M059J (cell line): ENCODE results near the gene PLXNA1. TPM values are rescaled to one million over a fixed set of nuclear protein-coding genes. Genes with fewer than 3 reads are reported as not detected.

Experiments
- DNase-seq: peaks from one replicate; pipeline ENCODE4 v3.0.0-alpha.2; 2012; ENCODE audit warnings: low read depth
- total RNA-seq: library from RNA; depleted of rRNA; stranded (reverse); fragments of >200 nt; shearing (Covaris generic); gene quantifications from 2 replicates; pipeline ENCODE4 v1.2.3, GENCODE V29; 2014; rRNA removed

PLXNA1 gene
- 10.1 and 23.1 TPM in 2 replicates for total RNA-seq

DNA sequence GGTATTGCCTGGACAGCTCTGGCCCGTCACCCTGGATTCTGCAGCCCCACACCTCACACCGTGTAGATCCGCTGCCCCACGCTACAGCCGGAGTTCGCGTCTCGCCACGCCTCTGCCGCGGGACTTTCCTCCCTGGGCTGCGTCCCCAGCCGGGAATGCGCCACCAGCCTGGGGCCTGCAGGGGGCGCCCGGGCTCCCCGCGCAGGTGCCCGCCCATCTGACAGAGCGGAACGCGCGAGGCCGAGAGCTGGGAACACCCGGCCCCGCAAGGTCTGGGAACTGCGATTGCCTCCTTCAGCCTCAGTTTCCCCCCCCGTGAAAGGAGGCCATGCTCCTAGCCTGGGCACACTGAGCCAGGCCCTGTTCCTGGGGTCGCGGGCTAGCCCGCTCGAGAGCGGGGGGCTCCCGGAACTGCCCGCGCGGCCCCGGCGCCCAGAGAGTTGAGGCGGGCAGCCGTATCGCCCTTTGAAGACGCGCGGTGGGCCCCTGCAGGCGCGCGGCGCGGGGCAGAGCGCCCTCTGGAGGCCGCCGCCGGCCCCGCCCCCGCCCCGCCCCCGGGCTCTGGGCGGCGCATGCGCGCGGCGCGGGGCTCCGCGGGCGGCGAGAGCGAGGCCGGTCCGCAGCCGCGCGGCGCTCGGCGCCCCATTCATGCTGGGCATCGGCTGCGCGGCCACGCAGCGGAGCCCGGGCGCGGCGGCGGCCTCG, at the start of gene PLXNA1:
PLXNA1 (plus strand) TSS at position 645 of the 705 bp plus-strand sequence. CDS start 5,479 bp downstream, outside the sequence.
- peak; percentile 68 for DNase-seq

GRCh38 chr3:126934031-126934531, 48.8 kb upstream of the PLXNA1 start:
- no peak for DNase-seq

DNA sequence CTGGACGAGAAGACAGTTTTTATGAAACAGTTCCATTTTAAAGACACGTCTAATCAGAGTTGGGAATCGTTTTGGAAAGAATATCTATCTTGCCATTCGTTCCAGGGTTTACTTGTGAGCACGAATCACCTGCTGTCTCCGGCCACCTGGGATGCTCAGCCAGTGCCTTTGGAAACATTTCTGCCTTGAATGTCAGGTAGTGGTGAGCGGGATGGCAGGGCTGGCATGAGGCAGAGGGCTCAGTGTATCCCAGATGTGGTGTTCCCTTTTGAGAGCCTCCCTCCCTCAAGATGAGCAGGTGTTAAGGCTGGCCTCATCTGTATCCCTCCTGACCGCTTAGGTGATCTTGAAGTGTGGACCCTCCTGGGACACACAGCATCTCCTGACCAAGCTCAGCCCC, 47.9 kb upstream of the PLXNA1 start:
- no peak for DNase-seq

GRCh38 chr3:126935756-126936509, 47.0 kb upstream of the PLXNA1 start:
- no peak for DNase-seq

DNA sequence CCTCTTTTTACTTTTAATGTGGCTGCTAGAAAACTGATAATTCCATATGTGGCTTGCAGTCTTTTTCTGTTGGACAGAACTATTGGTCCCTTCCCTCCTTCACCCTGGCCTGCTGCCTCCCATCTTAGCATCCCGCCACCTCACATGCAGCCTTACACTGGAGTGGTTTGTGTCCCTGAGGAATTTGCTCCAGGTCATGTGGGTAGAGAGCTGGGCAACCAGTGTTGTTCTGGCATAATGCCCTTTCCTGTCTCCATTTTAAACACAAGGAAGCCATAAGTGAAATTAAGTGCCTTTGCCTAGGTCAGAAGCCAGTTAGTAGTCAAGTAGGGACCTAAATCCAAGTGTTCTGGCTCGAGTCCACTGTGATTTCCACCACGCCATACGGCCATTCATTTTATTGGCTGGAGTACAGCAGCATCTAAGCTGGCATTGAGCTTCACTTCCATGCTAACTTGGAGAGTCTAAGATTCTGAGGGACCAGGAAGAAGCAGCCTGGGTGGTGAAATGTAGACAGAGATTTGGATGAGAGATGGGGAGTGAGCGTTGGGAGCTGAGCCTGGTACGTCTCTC, 46.0 kb upstream of the PLXNA1 start:
- DNase-seq = peak; percentile 86

GRCh38 chr3:126937533-126937932, 45.4 kb upstream of the PLXNA1 start:
- no peak for DNase-seq

DNA sequence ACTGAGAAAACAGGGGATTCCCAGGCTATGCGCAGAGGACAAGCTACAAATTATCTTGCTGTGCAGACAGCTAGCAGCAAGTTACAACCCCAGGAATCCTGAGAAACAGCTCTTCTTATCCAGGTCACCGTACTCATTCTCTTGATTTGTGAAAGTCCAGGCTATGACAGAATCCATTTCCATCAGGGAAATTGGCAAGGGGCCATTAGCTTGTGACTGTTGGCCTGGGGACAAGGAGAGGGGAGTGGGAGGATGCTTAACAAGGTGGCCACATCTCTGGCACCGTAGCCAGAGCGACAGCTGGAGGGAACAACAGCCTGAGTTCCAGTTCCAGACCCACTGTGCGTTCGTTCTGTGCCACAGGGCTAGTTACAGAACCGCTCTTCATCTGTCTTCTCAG, 44.9 kb upstream of the PLXNA1 start:
- no peak for DNase-seq

- peak; percentile 58 for DNase-seq
Observed at GRCh38 chr3:126938520-126939337, 44.2 kb upstream of the PLXNA1 start.

DNA sequence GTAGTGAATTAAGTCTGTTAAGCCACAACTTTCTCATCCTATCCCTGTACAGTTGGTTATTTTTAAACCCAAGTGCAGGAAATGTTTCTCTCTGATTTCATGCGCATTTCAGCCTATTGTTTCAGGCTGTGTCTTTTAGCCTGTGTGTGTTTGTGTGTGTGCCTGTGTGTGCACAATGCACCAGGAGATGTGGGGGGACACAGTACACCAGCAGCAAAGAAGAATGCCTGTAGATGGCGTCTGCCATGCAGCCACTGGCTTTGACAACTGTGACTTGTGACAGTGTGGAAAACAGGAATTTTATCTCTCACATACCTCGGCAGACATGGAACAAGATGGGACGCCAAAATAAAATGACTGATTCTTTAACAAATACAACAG, 43.6 kb upstream of the PLXNA1 start:
- no peak for DNase-seq

- no peak for DNase-seq
Observed at GRCh38 chr3:126939733-126940132, 43.2 kb upstream of the PLXNA1 start.

GRCh38 chr3:126941721-126942270, 41.1 kb upstream of the PLXNA1 start:
- DNase-seq = no peak

- no peak for DNase-seq
Observed at GRCh38 chr3:126944089-126944965, 38.6 kb upstream of the PLXNA1 start.

DNA sequence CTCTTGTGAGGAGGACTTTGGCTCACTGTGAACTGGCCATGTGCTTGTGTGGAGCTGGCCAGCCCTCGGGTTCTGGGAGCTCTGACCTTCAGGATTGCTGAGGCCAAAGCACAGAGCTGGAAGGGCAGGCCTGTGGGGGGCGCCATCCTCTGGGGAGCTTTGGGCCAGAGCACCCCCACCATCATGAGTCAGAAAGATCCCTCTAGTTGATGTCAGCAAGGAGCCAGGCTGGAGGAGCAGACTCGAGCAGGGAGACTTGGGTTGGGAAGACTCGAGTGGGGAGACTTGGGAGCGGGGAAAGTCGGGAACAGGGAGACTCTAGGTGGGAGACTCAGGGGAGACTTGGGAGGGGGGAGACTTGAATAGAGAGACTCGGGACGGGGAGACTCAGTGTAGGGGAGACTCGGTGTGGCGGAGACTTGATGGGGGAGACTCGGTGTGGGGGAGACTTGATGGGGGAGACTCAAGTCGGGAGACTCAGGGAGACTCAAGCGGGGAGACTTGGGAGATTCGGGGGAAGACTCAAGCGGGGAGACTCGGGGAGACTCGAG, 37.7 kb upstream of the PLXNA1 start:
- no peak for DNase-seq

GRCh38 chr3:126945891-126946290, 37.0 kb upstream of the PLXNA1 start:
- no peak for DNase-seq

GRCh38 chr3:126946405-126946804, 36.5 kb upstream of the PLXNA1 start:
- DNase-seq = no peak

GRCh38 chr3:126947429-126947828, 35.5 kb upstream of the PLXNA1 start:
- DNase-seq = no peak

DNA sequence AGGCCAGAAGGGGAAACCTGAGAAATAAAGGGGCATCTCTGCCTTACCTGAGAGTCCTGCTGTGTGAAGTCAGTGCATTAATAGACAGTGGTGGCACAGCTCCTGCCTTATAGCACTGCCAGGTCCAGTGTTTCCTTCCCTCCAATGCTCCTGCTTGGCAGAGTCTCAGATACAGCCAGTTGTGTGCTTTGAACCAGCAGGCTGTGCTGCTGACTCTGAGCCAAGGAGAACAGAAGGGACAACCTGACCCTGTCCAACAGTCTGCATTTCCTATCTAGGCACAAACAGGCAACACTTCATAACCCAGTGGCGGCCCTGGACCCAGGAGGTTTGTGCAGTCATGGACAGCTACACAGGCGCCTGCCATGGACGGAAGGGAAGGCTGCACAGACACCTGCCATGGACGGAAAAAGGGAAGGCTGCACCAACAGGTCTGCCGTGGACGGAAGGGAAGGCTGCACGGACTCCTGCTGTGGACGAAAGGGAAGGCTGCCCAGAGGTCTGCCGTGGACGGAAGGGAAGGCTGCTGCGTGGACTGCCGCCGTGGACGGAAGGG, 33.9 kb upstream of the PLXNA1 start:
- no peak for DNase-seq

DNA sequence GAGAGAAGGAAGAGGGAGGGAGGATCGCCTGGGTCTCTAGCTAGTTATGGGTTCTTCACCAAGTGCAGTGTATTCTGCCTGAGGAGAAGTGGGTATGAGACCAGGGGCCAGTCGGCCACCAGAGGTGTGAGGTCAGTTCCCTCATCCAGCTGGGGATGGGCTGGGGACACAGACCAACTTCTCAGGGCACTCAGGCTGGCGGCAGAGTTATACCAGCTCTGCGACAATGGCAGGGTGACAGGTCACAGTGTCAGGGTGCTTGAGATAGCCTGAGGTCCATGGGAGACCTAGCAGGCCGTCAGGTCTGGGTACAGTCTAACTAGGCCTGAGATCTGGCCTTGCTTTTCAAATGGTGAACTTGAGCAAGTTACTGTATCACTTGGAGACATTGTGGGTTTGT, 31.4 kb upstream of the PLXNA1 start:
- DNase-seq = no peak

GRCh38 chr3:126952261-126952982, 30.5 kb upstream of the PLXNA1 start:
- no peak for DNase-seq
